NOMO-1 treated with dmso at 0.1 percent for 144 hours (cell line): ENCODE results near the gene GIMAP8.

Experiments used
- DNase-seq: peaks from one replicate; lab custom pipeline; 2025; ENCODE audit not compliant: unreplicated experiment; lab: John Stamatoyannopoulos, UW

GIMAP8 gene

GRCh38 chr7:150411606-150412005 is 38.8 kb upstream of the GIMAP8 start:
- DNase-seq = no peak

DNA sequence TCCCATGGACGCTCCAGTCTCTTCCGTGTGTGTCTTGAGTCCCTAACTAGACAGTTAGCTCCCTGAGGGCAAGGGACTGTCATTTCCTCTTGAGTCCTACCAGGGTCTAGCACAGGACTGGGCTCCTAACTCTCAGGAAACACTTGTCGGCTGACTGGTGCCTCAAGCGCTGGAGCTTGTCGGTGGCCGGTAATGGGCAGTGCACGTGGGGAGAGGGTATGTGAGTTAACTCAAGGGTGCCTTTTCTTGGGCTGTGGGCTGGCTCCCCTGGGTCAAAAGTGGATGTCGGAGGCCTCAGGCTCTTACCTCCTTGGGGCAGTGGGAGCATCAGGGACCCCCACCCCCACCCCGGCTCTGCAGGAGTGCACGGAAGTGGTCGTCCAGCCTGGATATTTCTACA is 38.4 kb upstream of the GIMAP8 start:
- DNase-seq = no peak

DNA sequence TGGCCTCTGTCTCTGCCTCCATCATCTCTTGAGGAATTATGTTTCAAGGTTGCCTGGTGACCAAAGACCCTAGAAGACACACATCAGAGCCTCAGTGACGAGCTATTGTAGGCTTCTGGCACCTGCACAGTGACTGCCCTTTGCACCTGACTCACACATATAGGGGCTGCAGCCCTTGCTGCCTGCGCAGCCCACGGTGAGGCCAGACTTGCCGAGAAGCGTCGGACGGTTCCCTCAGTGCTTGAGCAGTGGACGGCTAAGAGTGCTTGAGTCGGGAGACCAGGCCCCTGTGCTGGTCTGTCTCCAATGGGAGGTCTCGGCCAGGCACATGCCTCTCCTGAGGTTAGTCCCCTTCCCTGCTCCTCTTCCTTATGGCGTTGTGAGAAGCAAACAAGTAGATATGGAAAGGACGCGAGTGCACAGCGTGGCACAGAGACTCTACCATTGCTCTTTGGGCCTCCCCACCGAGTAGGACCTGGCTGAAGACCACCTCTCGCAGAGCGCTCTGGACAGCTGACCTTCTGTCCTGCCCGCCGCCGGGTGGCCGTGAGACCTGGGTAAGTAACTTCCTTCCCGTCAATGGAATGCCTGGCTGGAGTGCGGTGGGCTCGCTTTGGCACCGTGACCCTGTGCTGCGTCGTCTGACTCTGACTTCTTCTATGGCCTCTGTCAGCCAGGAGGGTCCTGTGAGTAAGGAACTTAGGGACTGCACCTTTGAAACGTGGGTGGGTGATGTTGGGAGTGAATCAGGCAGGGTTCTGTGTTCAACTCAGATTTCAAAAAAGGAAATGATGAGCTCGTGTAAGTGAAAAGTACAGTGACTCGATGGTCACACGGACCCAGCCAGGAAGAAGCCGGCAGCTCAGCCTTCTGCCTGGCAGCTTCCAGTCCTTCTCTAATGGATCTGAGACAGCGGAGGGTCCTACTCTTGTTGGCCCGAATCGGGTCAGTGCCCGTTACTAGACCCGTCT is 37.6 kb upstream of the GIMAP8 start:
- DNase-seq = no peak

GRCh38 chr7:150413640-150414081 is 36.8 kb upstream of the GIMAP8 start:
- DNase-seq = no peak

GRCh38 chr7:150415161-150416153 is 35.0 kb upstream of the GIMAP8 start:
- DNase-seq = no peak

DNA sequence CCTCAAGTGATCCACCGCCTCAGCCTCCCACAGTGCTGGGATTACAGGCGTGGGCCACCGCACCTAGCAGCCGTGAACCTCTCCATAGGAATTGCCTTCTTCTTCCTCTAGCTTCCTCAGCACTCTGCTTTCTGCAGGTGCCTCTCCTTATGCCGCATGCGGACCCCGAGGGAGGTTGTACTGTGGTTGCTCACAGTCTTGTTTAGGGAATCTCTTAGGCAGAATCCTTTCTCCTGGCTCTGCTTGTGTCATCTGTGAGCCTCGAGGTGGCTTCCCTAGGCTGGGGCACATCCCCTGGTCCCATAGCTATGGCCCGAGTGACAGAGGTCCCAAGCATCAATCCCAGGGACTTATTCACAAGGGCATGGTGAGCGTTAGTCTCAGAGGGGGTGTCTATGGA is 33.2 kb upstream of the GIMAP8 start:
- DNase-seq = no peak

DNA sequence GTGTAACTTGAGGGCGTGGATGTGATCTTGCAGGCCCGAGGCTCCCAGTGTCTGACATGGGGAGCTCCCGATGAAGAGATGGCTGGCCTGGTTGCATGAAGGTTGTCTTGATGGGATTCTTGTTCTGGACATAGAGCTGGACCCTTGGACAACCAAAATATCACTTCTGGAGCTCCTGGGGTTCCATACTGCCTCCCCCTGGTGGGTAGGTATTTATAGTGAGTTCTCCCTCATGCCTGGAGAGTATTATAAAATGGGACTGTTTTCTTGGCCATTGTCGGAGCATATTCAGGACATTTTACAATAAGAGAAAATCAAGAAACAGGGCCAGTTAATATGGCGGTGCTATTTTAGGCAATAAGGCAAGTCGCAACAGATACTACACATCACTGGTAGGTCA is 32.6 kb upstream of the GIMAP8 start:
- DNase-seq = no peak

DNA sequence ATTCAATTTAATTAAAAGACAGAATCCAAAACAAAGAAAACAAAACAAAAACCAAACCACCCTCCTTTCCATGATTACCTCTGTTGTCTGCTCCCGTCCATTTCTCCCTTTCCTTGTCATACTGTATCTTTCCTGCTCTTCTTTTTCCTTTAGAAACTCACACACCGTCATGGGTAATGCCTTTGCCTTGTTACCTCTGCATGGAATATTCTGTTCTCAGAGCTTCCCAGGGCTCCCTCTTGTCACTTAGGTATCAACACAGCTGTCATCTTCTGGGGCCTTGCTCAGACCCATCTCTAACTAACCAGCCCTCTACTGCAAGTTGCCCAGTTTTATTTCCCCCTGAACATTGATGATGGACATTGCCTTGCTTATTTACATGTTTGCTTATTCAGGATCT is 30.2 kb upstream of the GIMAP8 start:
- no peak for DNase-seq

DNA sequence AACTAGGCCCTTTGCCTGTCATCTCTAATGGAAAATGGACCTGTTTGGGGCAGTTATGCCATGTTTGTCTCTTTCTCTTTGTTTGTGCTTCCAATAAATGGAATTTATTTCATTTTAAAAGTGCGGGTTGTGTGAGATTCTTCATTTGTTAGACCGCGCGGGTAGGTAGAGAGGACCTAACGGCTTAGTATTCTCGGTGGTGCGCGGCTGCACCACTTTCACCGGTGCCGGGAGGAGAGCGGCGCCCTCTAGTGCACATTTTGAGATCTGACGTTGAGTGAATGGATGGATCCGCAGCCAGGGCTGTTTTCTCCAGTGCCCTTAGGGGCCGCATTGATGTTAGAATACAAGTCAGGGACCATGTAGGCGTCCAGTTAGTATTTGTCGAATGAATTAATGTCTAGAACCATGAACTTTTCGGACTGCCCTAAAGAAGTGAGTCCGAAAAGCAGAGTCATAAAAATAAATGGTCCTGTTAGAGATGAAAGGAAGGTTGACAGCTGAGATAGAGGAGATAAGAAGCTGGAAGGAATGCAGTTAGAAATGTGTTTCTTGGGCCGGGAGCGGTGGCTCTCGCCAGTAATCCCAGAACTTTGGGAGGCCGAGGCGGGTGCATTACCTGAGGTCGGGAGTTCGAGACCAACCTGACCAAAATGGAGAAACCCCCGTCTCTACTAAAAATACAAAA is 29.3 kb upstream of the GIMAP8 start:
- DNase-seq = peak; percentile 47

- no peak for DNase-seq
Measured at GRCh38 chr7:150421831-150422230, 28.6 kb upstream of the GIMAP8 start.

DNA sequence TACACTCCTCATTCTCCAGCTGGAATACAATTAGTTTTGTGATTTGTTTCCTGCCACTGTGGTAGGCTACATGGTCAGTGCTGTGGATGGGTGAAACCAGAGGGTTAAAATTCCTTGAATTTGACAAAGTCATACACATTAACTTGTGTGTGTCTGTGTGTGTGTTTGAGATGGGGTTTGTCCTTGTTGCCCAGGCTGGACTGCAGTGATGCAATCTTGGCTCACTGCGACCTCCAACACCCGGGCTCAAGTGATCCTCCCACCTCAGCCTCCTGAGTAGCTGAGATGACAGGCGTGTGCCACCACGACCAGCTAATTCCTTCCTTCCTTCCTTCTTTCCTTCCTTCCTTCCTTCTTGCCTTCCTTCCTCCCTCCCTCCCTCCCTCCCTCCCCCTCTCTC is 24.8 kb upstream of the GIMAP8 start:
- no peak for DNase-seq

DNA sequence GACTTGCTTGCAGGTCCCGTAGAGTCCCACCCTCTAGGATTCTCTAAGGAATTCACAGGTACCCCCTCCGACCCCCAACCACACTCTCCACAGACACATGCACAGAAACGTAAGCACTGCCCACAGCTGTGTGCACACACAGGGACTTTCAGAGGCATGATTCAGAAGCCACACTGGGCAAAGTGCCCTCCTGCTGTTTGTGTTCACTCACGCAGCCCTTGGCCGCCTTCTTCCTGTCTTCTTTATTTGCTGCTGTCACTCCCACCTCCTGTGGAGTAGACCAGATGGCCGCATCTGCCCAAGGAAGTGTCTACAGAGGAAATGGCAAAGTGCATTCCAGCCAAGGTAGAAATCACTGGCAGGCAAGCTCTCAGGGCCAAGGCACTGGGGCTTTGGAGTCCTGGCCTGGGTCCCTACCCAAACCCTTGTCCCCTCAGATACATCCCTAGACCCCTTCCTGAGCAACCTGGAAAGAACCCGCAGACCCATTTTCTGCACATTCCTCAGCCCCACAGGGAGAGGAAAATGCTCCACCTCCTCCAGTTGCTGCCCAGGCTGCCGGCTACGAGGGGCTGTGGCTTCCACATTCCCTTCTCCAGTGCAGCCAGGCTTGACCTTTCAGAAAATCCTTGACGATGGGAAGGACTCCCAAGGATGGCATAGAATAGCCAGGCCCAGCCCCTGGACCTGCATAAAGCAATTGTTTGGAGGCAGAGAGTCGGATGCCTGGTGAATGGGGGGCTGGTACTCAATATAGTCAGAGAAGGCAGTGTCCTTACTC is 21.6 kb upstream of the GIMAP8 start:
- no peak for DNase-seq

- no peak for DNase-seq
Measured at GRCh38 chr7:150429699-150430098, 20.7 kb upstream of the GIMAP8 start.

DNA sequence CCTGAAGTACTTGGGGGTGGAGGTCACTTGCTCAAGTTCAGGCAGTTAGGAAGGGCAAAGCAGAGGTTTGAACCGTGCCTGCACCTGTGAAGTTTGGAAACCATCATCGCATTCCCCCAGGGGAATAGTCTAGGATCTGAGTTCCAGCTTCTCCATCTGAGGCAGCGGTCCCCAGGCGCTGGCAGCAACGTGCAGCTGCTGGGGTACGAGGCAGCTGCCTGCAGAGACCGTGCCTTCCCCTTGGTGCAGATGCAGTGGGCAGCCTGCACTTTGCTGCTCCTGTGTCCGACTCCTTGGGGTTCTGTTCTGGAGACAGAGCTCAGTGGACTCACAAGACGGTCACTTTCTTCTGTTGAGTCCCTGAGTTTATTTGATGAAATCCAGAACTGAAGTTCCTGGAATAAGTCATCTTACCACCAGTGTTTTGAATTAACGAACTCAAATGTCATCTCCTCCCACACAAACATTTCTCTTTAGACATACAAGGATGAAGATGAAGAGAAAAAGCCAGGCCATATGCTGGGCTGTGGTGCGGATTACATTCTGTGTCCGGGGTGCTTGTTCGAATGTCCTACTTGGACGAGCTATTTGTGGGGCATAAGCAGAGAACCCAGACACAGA is 19.9 kb upstream of the GIMAP8 start:
- DNase-seq = no peak

DNA sequence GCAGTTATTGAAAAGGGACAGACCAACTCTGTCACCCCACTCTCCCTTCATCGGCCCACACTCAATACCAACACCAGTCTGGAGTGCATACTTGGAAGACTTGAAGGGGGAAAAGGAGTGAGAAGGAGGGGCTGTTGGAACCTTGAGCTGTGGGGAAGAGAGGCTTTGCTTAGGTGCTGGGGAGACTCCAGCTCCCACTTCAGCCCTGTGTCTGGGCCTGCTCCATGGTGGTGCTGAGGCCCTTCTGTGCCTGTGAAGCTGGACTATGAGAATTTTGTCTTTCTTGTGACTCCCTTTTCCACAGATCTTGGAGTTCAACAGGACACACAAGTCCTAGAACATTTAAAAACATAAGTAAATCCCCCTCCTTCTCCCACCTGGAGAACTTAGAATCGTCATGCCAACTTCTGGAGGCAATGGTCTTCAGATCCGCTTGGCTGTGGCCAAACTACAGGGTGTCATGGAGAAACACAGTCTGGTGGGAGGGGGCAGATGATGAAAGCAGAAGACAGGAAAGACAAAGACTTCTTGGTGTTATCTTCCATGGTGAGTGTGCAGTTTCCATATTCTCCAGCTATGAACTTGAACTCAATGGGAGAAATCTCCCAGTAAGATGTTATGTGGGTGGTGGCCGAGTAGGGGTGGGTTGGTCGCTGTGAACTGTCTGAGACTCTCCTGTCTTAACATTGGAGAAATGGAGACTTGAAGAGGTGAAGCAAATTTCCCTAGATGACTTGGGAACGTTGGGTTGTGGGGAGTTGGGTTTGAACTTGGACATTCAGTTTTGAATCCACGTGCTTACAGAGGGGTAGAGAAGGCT is 18.4 kb upstream of the GIMAP8 start:
- no peak for DNase-seq

DNA sequence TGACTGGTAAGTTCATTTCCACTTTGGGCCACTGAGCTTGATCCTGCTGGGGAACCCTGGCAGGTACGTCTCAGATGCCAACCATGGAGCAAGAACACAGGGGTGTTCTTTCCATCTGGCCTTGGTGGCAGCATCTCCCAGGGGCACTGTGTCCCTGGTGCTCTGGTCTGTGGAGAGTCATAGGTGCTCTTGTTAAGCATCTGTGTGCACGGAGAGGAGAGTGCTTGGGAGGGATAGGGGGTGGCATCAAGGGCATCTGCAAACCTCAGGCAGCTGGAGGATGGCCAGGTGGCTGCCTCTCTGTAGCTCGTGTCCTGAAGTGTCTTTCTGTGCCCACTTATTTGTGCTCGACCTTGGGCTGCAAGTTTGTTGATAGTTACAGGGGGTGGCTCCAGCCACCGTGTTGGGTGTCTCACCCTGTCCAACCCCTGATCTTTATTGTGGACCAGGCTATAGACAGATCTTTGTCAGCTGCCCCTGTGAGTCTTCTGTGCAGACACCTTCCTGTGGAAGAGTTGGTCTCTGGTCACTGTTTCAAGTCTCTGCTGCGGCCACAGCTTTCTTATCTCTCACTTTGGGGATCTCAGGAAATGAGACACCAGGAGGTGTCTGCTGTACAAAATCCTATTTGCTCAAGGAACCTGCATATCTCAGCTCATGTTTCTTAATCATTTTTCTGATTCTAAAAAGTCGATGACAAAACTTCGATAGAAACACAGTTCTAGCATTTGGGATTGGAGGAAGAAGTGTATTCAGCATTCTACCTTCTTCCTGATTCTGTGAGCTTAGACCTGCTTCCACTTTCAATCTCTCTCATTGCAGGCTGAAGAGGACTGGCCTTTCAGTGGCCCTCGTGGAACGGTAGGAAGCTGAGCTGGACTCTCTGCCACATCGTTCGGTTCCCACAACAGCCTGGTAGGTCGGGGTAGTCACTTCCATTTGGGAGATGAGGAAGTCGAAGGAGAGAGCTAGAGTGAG is 17.2 kb upstream of the GIMAP8 start:
- DNase-seq = no peak

DNA sequence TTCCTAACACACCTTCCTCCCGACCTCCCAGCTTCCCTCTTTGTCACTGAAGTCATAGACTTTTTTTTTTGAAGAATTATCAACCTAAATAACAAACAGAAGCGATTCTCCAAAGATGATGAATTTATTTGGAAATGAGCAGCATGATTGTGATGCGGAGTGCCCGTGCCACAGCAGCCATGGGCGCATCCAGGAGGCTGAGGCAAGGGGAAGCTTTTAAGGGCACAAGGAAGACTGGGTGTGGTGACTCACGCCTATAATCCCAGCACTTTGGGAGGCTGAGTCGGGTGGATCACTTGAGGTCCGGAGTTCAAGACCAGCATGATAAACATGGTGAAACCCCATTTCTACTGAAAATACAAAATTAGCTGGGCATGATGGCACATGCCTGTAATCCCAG is 16.2 kb upstream of the GIMAP8 start:
- DNase-seq = no peak

- no peak for DNase-seq
Measured at GRCh38 chr7:150435047-150435389, 15.4 kb upstream of the GIMAP8 start.
